HG02840 (cell line): ENCODE measurements around the gene GSE1.

Experiments
- ATAC-seq: cut with Tn5 transposase; IDR thresholded peaks from one replicate; pipeline ENCODE4 v1.9.1; 2021; ENCODE audit warnings: mild to moderate bottlenecking, moderate library complexity, moderate number of reproducible peaks; ENCODE audit not compliant: unreplicated experiment, low FRiP score

Gene GSE1

GRCh38 chr16:85605051-85605911 lies 7.8 kb upstream of the GSE1 start:
- ATAC-seq, result no peak

DNA sequence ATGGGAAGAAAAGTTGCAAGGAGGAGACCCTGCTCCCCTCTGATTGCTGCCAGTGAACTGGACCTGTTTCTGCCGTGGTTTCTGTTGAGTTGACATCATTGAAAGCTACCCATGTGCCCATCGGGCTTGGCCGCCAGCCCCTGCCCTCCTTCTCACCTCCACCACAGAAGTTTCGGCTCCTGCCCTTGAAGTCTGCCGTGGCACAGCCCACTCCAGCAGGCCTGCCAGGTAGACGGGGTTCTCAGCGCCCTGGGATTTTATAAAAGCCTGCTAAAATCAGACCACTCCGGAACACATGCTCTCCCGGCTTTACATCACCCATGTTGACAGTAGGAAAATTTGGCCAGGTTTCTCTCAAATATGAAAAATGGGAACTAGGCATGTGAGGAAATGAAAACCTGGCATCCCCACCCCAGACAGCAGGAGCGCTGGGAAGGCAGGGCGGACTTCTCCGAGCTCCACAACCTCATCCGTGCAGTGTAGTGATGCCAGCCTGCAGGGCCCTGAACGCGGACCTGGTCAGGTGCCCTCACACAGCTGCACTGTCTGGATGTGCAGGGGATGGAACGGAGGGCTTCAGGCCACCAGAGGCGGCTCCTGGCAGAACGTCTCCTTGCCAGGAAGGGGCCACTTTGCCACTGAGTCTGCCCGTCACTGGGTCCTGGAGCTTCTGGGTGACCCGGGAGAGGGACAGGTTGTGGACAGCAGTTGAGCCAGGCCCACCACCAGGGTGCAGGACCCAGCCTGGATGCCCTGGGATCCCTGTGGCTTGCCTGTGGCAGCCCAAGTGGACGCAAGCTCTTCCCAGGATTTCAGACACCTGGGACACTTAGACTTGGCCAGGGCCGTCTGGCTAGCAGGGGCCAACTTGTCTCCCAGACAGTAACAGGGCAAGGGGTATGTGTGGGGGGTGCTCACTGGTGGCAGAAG lies 6.9 kb upstream of the GSE1 start:
- ATAC-seq, result no peak

- ATAC-seq, result no peak
These were observed 6.2 kb upstream of the GSE1 start for GRCh38 chr16:85606904-85607303.

- ATAC-seq, result no peak
These were observed 5.8 kb upstream of the GSE1 start for GRCh38 chr16:85607321-85607765.

DNA sequence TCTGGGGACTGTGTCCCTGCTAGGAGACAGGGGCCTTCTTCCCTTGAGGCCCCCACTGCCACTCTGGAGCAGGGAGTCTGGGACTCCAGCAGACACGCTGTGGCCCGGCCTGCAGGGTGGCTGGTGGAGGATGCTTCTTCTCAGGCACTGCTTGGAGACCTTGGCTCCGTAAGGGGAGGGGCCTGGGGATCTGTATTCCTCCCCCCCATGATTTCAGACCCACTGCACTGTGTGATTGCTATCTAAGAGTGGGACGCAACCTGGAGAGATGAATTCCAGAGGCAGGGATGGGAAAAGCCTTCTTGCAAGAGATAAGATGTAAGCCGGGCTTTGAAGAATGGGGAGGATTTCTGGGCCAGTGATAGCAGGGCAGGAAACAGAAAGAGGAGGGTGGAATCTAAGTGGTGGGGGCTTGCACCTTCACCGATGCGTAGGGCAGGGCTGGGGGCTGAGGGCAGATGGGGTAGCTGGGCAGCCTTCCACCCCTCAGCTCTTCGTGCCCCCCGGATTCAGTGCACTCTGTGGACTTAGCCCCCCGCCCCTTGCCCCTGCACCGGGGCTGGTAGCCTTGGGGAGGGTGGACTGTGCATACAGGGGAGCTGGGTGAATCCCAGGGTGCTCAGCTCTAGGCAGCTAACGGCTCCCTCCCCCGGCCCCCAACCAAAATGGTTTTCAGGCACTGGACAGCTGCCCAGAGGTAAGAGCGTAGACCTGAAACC lies 5.2 kb upstream of the GSE1 start:
- ATAC-seq, result no peak

DNA sequence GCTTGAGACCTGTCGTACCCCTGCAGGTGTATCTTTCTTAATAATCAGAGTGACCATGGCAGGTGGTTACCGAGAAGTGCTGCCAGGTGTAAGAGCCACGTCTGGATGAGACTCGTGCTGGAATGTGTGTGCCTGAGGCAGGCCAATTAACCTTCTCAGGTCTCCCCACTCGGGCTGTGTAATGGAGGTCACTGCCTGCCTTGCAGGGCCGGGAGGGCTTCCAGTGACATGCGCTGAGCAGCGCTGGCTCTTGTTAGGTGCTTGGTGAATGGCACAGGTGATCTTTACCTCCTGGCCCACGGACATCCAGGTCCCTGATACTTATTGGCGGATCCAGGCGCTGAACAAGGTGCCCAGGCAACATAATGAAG lies 4.6 kb upstream of the GSE1 start:
- ATAC-seq, result no peak

DNA sequence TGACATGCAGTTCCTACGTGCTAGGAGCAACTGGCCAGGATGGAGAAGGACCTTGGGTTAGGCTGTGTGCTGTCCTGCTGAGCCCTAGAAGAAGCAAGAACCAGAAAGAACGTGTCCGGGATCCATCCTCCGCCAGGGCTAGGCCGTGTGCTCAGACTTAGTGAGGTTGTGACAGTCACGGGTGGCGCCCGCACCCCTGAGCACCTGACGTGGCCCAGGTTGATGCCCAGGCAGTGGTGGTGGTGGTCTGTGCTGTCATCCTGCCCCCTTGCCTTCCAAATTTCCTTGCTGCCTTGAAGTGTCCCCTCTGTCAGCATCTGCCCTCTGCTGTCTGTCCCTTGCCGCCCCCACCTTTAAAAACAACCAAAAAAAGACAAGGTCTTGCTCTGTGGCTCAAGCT lies 4.2 kb upstream of the GSE1 start:
- ATAC-seq, result no peak

- ATAC-seq, result no peak
These were observed 3.6 kb upstream of the GSE1 start for GRCh38 chr16:85609539-85609938.

DNA sequence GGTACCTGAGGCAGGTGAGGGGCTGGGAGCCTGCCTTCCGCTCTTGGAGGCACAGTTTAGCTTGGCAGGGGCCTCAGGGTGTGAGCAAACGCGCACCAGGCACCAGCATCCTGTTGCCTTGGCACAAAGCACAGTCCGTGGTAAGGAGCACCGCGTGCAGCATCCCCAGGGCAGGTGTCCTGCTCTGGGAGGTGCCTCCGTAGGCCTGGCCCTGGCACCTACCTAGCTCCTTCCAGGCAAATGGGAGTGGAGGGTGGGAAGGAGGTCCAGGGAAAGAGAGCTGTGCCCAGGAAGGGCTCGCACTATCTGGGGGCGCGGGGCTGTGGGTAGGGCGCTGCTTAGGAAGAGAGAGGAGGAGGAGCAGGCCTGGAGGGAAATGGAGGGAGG lies 3.1 kb upstream of the GSE1 start:
- ATAC-seq, result no peak

DNA sequence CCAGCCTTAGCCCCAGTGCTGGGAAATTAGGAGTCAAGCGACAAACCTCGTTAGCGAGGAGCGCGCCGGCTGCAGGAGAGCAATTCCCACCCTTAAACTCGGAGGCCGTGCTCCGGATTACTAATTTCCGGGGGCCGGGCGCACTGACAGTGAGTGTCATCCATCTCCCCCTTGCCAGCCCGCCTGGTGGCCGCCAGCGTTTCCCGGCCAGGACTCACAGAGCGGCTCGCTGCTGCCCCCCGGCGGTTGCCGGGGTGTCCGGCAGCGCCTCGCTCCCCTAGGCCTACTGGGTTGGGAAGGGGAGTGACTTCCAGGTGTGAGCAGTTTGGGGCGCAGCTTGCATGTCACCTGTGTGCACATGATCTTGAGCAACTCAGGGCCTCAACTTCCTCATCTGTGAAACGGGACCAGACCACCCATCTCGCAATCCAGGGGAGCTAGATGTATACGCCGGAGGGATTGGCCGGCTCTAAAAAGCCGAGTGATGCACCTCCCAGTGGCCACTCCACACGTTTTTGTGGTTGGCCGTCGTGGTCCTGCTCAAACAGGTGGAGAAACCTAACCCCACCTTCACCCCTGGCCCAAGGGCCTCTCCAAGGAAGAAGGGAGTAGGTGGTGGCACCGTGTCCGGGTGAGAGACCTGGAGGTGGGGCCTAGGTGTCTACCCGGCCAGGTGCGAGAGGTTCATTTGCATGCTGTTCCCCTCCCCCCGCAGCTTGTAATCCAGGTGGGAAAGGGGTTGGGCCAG lies 2.5 kb upstream of the GSE1 start:
- ATAC-seq, result no peak

DNA sequence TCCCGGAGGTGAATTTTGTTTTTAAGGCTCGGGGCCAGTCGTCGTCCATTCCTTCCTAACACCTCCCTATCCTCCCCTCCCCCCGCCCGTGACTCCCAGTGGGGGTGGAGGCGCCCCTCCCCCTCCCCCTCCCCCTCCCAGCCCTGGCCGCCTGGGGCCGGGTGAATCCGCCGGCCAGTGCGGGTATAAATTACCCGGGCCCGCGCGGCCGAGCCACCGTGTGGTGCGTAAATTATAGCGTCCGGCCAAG lies 2.0 kb upstream of the GSE1 start:
- no peak for ATAC-seq

DNA sequence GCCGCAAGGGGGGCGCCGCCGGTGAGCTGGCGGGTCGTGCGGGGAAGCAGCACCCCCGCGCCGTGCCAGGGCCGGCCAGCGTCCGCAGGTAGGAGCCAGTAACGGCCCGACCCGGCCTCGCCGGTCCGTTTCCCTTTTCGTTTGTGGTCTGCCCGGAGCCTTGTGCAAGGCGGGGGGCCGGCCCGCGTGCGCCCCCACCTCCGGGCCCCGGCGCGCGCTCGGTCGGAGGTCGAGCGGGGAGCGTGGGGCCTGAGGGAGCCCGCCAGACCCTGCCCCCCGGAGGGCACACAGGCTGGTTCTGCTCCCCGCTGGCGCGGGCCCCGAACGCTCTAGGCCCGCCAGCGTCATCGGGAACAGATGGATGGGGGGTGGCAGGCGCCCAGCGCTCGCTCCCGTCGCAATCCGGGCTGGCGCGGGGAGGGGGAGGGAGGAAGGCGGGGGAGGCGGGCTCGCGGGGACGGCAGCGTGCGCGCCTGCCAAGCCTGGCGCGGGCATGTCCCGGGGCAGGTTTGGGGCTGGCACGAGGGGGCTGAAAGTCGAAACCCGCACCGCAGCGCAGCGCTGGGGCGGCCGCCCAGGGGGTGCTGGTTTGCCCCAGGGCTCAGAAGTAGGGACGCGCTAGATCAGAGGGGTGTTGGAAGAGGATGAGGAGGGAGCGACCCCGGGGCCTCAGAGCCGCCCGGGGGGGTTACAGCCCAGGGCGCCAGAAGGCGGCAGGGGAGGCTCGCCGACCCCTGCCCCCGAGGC lies 1.5 kb upstream of the GSE1 start:
- no peak for ATAC-seq

- no peak for ATAC-seq
These were observed 826 bp upstream of the GSE1 start for GRCh38 chr16:85612191-85612800.

GRCh38 chr16:85613604-85614337 lies 649 bp downstream of the GSE1 start:
- ATAC-seq, result no peak

DNA sequence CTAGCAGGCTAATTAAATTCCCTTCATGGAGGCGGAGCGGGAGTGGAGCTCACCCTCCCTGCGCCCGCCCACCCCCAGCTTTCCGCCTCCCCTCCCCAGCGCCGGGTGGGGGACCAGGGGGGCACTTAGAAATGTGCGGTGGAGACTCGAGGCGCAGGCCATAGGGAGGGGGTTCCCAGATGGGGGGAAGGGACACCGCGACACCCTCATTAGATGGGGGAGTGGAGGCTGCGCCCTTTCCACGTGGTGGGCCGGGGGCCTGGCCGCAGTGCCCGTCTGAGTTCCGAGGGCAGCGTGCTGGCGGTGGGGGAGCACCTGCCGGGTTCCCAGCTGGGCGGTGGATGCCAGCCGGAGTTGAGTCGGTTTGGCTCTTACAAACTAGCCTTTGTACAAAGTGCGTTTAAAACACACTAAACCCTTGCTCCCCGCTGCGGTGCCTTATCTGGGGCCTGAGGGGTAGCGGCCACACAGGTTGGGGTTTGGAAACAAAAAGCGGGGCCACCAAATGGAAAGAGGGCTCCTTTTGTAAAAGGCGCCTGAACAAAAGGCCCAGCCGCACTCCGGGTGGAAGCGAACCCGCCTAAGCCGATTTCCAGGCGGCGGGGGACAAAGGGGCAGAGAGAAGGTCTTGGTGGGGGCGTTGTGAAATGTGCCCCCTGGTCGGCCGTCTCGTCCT lies 1.4 kb downstream of the GSE1 start:
- ATAC-seq, result no peak

- no peak for ATAC-seq
These were observed 2.1 kb downstream of the GSE1 start for GRCh38 chr16:85615014-85615851.

DNA sequence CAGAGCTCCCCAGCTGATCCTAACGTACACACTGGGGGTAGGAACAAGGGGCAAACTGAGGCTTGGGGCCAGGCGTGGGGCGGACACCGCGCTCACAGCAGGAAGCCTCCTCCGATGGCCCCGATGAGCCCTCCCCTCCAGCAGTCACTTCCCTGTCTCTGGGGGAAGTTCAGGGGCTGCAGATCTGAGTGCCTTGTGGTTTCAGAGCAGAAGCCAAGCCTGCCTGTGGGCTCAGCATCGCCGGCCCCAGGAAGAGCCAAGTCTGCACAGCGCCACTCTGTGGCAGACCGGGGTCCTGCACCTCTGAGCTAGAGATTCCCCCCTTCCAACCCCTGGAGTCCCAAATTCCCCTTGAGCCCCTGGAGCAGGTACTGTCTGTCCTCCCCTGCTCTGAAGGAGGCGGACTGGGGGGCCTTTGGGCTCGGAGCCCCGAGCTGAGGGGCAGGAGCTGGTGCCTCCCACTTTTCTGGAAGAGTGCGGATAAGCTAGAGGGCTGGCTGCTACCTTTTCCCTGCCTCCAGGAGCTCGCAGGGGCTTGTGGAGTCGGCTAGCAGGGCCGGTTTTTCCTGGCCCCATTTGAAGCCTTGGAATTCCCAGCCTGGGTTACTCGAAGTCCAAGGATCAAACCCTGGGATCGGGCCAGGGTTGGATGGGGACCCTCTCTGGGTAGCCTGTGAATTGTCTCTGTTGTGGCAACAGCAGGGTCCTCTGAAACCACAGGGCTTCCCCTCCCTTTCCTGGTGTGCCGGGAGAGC lies 2.9 kb downstream of the GSE1 start:
- ATAC-seq, result no peak
